Measurements from ENCODE around the gene LSAMP. TPM values are rescaled to one million over a fixed set of nuclear protein-coding genes. Genes with fewer than 3 reads are reported as not detected.

The LSAMP gene
- total RNA-seq, 1 experiment from 2014 or later, result 0.21 TPM

DNA sequence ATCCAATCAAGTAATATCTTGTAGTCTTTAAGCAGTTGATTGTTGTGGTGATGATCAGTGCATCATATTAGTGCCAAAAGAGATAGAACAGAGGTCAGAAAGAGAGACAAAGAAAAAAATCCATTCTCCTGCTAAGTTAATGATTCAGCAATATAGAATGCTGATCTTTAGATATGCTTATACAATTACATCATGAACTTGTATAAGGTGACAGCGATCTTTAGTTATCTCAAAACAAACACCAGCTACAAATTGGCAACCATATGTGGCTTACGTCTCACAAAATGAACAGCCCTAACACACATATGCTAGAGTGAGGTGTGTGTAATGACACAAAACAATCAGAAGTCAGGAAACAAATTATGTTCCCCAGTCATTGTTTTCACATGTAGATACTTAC lies 12.5 kb downstream of the LSAMP start:
- no peak for DNase-seq (ENCODE audit: low read depth)

GRCh38 chr3:116429479-116430269 lies 15.6 kb downstream of the LSAMP start:
- no peak for DNase-seq (ENCODE audit: low read depth)

- DNase-seq (ENCODE audit: low read depth), result no peak
Measured at GRCh38 chr3:116426036-116426435, 19.3 kb downstream of the LSAMP start.

GRCh38 chr3:116425126-116425525 lies 20.2 kb downstream of the LSAMP start:
- DNase-seq (ENCODE audit: low read depth), result no peak

- DNase-seq (ENCODE audit: low read depth), result no peak
Measured at GRCh38 chr3:116423945-116424344, 21.3 kb downstream of the LSAMP start.

- no peak for DNase-seq (ENCODE audit: low read depth)
Measured at GRCh38 chr3:116423374-116423773, 21.9 kb downstream of the LSAMP start.

DNA sequence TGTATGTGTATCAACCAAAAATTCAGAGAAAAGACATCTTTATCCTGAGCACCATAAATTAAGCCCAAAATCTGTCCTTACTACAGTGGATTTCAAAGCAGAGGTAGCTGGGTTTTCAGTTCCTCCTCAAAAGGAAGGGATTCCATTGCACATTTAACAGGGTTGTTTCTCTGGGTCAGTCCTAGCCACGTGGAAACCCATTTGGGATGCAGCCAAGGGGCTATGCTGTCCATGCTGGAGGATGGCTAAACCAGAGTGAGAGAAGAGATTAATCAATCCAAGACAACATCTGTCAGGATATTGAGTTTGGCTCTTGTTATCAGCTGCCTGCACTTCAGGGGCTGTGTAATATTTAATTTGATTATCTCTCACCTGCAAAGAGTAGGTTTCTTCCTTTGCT lies 28.1 kb downstream of the LSAMP start:
- DNase-seq (ENCODE audit: low read depth), result no peak

DNA sequence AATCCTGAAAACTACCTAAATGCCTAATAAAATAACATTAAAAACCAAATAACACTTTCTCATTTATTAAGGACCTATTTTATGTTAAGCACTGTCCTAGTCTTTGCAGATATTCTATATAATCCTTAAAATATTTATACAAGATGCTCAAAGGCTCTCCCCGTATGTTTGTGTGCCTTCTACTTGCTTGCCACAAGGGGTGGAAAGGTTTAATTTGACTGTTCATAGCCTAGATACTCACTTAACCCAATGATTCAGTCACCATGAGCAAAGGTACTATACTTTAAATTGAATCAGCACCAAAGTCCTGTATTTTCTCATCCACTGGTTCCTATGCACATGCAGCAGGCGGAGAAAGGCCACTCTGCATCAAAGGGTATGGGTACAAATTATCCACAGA lies 32.0 kb downstream of the LSAMP start:
- no peak for DNase-seq (ENCODE audit: low read depth)

DNA sequence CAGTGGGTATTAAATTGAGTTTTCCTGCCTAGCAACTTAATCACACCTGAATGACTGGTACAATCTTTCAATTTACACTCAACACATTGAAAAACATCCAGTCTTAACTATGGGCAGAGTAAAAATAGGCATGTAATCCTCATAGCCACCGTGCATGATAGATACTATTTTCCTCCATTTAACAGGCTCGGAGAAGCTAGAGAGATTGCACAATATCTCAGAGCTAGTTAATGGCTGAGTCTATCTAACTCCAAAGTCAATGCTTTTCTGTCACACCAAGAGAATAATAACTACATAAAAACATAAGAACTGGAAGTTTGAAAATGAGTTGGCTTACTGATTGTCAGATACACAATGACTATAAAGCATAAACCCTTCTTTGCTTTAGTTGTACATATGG lies 36.8 kb downstream of the LSAMP start:
- no peak for DNase-seq (ENCODE audit: low read depth)

GRCh38 chr3:116405231-116405630 lies 40.1 kb downstream of the LSAMP start:
- DNase-seq (ENCODE audit: low read depth), result no peak

- no peak for DNase-seq (ENCODE audit: low read depth)
Measured at GRCh38 chr3:116399701-116400226, 45.5 kb downstream of the LSAMP start.

GRCh38 chr3:116394365-116394764 lies 50.9 kb downstream of the LSAMP start:
- peak; percentile 19 for DNase-seq (ENCODE audit: low read depth)

- no peak for DNase-seq (ENCODE audit: low read depth)
Measured at GRCh38 chr3:116393199-116393598, 52.1 kb downstream of the LSAMP start.

DNA sequence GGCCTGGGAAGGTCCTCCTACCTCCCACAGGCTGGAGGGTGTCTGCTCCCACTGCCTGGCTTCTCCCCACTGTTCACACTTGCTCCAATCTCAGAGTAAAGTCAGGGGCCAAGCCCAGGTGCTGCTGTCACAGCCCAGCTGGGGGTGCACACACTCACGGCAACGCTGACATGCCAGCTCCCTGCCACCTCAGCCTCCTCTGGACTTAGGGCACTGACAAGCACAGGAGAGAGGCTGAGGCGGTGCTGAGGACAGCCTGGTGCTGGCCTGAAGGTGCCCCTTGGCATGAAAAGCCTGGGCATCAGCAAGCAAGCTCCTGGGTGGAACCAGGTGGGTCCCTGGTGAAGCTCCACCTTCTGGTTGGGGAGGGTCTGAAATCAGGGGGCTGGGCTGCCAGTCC lies 53.0 kb downstream of the LSAMP start:
- DNase-seq (ENCODE audit: low read depth), result no peak

DNA sequence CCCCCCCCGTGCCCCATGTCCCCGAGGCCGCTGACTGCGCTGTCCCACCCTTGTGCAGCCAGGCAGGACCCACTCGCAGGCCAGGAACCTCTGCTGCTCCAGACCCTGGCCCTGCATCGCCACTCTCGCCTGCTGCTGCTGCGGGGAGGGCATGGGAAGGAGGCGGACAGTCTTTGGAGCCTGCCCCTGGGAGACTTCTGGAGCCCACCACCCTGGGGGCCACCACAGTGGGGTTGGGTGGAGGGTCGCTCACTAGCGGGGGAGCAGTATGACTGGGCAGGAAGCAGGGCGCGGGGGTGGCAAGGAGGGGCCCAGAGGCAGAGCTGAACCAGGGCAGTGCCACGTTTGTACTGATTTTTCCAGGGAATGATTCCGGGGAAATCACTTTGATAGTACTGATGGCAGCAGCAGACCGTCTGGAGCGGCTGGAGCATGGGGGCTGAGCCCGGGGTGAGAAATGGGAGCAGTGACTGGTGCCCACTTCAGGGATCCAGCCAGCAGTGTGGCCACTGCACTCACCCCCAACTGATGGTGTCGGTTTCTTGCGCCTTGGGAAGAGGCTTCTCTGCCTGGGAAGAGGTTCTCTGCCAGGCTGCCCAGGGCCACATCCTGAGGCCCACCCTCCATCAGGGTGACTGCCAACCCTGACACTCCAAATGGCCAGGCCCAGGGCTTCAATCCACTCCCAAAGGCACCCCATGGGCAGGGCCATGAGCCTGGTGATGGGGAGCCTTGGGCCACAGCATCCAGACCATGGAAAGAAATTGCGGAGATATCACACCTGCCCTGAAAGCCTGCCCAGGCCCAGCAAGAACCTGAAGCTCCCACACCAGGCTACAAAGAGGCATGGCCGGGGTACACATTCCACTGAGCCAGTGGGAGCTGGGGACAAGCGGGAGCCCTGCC lies 53.7 kb downstream of the LSAMP start:
- DNase-seq (ENCODE audit: low read depth), result no peak

DNA sequence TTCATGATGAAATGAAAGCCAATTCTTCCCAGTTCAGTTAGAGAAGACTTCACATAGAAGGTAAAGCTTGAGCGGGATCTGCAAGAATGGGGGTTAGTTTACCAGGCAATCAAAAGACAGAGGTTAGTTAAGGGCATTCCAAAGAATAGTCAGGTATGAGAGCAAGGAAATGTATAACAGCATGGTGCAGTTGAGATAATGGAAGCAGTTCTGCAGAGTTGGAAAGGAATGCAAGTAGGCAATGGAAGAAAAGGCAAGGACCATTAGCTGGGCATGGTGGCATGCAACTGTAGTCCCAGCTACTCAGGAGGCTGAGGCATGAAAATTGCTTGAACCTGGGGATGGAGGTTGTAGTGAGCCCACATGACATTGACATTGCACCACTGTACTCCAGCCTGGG lies 55.0 kb downstream of the LSAMP start:
- no peak for DNase-seq (ENCODE audit: low read depth)

- no peak for DNase-seq (ENCODE audit: low read depth)
Measured at GRCh38 chr3:116388867-116389385, 56.4 kb downstream of the LSAMP start.

DNA sequence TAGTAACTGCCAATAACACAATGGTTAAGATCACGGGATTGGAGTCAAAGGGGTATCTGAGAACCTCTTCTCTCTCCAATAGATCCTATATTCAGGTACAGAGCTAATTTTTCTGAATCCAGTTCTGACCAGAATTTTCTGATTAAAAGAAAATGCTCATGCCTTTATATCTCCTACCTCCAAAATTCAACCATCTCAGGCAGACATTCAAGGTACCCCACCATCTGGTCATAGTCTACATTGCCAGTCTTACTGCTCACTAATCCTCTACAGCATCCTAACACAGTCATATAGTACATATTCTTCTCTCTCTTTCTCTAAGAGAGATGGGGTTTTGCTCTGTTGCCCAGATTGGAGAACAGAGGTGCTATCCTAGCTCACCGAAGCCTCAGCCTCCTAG lies 59.1 kb downstream of the LSAMP start:
- no peak for DNase-seq (ENCODE audit: low read depth)

DNA sequence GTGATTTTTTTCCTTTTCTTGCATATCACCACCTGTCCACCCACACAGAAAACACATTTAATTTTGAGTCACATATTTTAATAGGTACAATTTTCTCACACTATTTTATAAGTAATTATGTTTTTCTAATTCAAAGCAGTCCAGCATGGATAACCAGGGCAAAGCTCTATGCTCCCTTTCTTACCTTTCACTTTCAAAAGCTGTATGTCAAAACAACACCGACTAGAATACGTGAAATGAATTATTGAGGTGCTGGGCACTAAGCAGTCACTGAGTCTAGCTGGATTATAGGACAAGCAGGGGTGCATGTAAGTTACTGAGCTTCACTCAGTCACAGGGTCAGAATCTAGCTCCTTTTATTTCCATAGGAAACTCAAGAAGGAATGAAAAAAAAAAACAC lies 60.6 kb downstream of the LSAMP start:
- no peak for DNase-seq (ENCODE audit: low read depth)

GRCh38 chr3:116378077-116378476 lies 67.2 kb downstream of the LSAMP start:
- no peak for DNase-seq (ENCODE audit: low read depth)

DNA sequence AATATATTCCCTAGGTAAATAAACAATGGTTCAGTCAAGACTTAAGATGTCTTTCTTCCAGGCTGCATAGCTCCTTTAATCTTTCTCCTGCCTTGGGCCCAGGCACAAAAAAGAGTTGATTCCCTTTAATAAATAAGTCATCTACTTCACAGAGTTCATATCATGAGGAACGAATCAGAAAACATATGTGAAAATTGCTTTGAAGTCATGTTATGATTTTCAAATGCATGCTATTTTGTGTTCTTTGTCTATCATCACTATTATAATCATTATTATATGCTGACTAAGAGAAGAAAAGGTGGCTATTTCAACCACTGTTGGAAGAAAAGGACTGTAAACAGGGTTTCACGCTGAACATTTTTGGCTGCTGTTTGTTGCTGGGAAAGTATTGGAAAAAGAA lies 70.4 kb downstream of the LSAMP start:
- DNase-seq (ENCODE audit: low read depth), result no peak

DNA sequence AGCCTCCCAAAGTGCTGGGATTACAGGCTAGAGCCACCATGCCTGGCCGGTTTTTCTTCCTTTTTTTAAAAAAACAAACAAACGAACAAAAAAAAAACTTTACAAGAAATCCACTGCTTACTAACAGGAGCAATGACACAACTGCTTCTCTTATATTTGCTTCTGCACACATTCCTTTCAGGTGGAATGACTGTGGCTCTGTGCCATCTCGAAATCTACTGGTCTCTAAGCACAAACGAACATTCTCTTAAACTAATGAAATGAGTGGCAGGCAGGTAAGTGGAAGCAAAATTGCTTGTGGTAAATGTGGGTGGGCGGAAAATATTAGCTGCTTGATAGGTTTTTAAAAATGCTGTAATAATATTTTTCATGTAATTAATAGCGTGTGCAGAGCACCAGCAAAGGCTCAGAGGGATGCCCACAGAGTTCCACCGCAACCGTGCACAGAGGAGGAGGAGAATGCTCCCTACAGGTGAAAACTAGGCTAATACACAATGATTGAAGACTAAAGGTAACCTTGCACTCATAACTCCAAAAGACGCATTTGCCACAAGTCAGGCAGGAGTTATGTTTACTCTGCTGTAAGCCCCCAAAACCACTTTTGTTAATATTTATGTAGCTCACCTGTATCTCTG lies 77.4 kb downstream of the LSAMP start:
- DNase-seq (ENCODE audit: low read depth), result no peak
